ENCODE data around the gene SMARCE1. TPM values are rescaled to one million over a fixed set of nuclear protein-coding genes. Genes with fewer than 3 reads are reported as not detected.
A peak's percentile ranks its signal among the peaks of the same experiment; 100 is the strongest.
"Not testable (repeated sequence)": the region's sequence is repeated elsewhere in the genome, so short reads cannot be mapped to it uniquely, and the experiment has no call there.

SMARCE1 gene
- total RNA-seq, 1 donor from 2014 or later = 52.8 TPM

DNA sequence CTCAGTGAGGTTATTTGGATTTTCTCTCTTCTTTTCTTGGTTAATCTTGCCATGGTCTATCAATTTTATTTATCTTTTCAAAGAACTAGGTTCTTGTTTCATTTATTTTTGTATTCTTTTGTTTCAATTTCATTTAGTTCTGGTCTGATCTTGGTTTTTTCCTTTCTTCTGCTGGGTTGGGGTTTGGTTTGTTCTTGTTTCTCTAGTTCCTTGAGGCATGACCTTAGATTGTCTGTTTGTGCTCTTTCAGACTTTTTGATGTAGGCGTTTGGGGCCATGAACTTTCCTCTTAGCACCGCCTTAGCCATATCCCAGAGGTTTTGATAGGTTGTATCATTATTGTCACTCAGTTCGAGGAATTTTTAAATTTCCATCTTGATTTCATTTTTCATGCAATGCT, 61.4 kb downstream of the SMARCE1 start:
- DNase-seq (ENCODE audit: low read depth in 2 of 2) = not testable (repeated sequence)

DNA sequence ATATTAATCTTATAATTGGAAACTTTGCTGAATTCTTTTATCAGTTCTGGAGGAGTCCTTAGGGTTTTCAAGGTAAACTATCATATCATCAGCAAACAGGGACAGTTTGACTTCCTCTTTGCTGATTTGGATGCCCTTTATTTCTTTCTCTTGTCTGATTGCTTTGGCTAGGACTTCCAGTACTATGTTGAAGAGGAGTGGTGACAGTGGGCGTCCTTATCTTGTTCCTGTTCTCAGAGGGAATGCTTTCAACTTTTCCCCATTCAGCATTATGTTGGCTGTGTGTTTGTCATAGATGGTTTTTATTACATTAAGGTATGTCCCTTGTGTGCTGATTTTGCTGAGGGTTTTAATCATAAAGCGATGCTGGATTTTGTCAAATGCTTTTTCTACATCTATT, 62.7 kb downstream of the SMARCE1 start:
- not testable (repeated sequence) for DNase-seq (ENCODE audit: low read depth in 2 of 2)

DNA sequence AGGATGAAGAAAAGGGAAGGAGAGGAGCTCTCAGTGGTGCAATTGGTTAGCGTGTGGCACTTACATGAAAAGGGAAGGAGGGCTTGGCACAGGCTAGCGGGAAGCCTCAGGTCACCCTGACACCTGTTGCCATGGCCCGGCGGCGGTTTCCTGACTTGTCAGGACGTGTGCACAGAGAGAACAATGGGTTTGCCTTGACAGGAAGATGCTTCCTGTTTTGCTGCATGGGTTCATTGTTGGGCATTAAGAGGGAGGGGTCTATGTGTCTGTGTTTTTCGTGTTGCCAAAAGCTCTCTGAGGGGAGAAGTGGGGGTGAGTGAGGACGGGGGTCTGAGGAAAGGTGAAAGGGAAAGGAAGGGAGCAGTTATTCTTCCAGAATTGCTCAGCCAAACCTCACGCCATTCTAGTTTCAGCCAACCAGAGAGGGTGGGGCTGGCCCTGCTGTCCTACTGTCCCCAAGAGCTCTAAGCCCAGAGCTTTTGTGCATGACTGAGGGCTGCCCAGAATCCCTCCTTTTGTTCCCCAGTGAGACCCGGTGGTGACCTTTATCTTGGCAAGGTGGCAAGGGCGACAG, 65.2 kb downstream of the SMARCE1 start:
- peak; percentile 94 to 100 for DNase-seq (ENCODE audit: low read depth in 2 of 2)

DNA sequence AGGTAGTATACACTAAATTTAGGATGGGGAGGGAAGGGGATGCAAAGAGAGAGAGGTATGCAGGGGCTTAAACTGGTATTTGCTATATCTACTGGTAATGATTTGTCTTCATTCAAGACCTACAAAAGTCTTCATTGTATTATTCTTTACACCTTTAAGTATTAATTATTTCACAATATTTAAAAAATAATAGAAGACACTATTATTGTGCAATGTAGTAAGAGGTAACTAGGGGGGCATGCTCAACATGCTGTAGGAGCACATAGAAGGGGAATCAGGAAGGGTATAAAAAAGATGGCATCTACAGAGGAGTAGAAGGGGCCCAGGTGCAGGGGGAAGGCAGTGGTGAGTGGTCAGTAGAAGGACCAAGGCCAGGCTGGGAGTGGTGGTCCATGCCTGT, 67.5 kb downstream of the SMARCE1 start:
- no peak for DNase-seq (ENCODE audit: low read depth in 2 of 2)

DNA sequence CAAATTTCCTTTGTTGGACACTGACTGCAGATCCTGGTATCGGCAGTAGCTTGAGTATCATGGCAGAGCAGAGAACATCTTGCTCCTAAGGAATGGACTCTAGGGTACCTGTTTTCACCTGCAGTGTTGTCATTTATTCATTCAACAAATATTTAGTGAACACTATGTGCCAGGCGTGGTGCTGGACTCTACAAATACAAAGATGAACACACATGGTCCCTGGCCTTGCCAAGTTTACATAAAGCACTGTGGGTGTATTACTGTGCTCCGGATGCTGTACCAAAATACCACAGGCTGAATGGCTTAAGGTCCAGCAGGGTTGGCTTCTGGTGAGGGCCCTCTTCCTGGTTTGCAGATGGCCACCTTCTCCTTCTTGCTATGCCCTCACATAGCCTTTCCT, 68.1 kb downstream of the SMARCE1 start:
- DNase-seq (ENCODE audit: low read depth in 2 of 2) = no peak

DNA sequence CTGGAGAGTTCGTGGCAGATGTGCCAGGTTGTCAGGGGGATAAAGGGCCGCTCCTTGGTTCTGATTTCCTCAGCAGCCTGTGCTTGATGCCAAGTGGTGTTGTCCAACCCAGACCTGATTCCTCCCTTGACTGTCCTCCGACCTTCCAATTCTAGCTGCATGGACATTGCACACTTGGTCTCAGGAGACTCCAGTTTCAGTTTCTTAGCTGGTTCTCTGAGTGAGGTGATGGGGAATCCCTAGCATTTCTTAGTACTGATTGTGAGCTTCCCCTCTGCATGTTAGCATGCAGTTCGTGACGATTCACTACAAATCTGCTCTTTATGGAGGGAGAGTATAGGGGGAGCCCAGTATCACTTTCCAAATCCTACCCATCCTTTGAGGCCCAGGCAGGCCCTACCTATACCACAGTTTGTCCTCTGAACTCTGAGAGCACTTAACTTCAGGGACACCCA, 70.0 kb downstream of the SMARCE1 start:
- no peak for DNase-seq (ENCODE audit: low read depth in 2 of 2)

DNA sequence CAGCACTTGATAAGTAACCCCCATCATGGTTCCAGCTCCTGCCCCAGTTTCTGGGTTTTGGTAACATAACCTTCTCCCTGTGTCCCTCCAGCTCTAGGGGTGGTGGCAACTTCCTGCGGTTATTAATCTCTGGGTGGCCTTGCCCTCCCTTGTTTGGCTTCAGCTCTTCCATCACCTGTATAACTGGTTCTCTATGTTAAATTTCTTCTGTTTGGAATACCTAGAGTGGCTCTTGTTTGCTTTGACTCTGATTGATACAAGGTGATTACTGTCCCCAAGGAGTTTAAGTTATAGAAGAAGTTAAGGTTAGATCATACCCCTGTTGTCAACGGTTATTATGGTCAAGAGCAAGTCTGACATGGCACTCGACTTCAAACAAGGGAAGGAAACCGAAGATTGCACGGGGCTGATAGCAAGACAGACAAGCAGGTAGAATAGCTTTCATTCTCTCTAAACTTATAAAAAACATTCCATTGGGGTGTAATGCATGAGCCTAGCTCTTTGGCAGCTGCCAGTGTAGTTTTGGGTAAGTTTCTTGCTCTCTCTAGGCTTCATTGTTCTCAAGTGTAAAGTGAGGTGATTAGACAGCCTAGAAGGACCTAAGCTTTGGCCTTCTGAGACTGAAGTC, 71.4 kb downstream of the SMARCE1 start:
- DNase-seq (ENCODE audit: low read depth in 2 of 2) = no peak

Other genes with a start within 250 kb of the SMARCE1 start
- 10.5 and 35.3 TPM in 2 replicates for gene TOP2A, start 229.9 kb downstream of the SMARCE1 start, total RNA-seq
- gene IGFBP4, start 204.4 kb downstream of the SMARCE1 start, total RNA-seq = 163 and 193 TPM in 2 replicates
- gene TNS4, start 146.2 kb downstream of the SMARCE1 start, total RNA-seq = not detected in 2 replicates
- gene CCR7, start 82.3 kb downstream of the SMARCE1 start, total RNA-seq = under 0.01 TPM in 1 of 2 replicates, not detected in the other
- gene KRT222, start 17.4 kb upstream of the SMARCE1 start, total RNA-seq = not detected in 2 replicates
- not detected in 2 replicates for gene KRT24, start 55.9 kb upstream of the SMARCE1 start, total RNA-seq
- not detected in 2 replicates for gene KRT25, start 107.5 kb upstream of the SMARCE1 start, total RNA-seq
- not detected in 2 replicates for gene KRT26, start 124.4 kb upstream of the SMARCE1 start, total RNA-seq
- gene KRT27, start 134.7 kb upstream of the SMARCE1 start, total RNA-seq = not detected in 2 replicates
- not detected in 2 replicates for gene KRT28, start 152.1 kb upstream of the SMARCE1 start, total RNA-seq
- 1.6 and 3.3 TPM in 2 replicates for gene KRT10, start 174.8 kb upstream of the SMARCE1 start, total RNA-seq
- gene KRT12, start 219.4 kb upstream of the SMARCE1 start, total RNA-seq = not detected in 2 replicates
- not detected in 2 replicates for gene KRT20, start 237.4 kb upstream of the SMARCE1 start, total RNA-seq